Stomach smooth muscle (tissue), 2 donors: Measurements from ENCODE around the gene FMN2.
"Not testable (repeated sequence)": the region's sequence is repeated elsewhere in the genome, so short reads cannot be mapped to it uniquely, and the experiment has no call there.

Source experiments
- H3K27ac ChIP-seq: one replicate; pipeline ENCODE4 v1.7.0; 2013; ENCODE audit warnings: mild to moderate bottlenecking, low read length, inconsistent platforms
- H3K27me3 ChIP-seq, 2 donors: one replicate each; pipeline ENCODE4 v1.7.0; 2013; ENCODE audit warnings: low read length in 2 of 2; ENCODE audit not compliant: insufficient read depth in 2 of 2, control insufficient read depth in 1 of 2
- H3K36me3 ChIP-seq, 2 donors: one replicate each; pipeline ENCODE4 v1.7.0; 2013; ENCODE audit warnings: low read length in 2 of 2; ENCODE audit not compliant: control insufficient read depth in 2 of 2, insufficient read depth in 2 of 2
- H3K4me1 ChIP-seq: one replicate; pipeline ENCODE4 v1.7.0; 2013; ENCODE audit warnings: low read length; ENCODE audit not compliant: control insufficient read depth, insufficient read depth
- H3K4me3 ChIP-seq, 2 donors: one replicate each; pipeline ENCODE4 v1.7.0; 2013; ENCODE audit warnings: low read length in 2 of 2
- H3K9ac ChIP-seq, 2 donors: one replicate each; pipeline ENCODE4 v1.7.0; 2013; ENCODE audit warnings: low read length in 2 of 2, mild to moderate bottlenecking in 1 of 2
- H3K9me3 ChIP-seq, 2 donors: one replicate each; pipeline ENCODE4 v1.7.0; 2013; ENCODE audit warnings: low read length in 2 of 2; ENCODE audit not compliant: control insufficient read depth in 2 of 2
- donor health status: healthy.
- donor health status: Pancreatic carcinoma.

Gene FMN2

DNA sequence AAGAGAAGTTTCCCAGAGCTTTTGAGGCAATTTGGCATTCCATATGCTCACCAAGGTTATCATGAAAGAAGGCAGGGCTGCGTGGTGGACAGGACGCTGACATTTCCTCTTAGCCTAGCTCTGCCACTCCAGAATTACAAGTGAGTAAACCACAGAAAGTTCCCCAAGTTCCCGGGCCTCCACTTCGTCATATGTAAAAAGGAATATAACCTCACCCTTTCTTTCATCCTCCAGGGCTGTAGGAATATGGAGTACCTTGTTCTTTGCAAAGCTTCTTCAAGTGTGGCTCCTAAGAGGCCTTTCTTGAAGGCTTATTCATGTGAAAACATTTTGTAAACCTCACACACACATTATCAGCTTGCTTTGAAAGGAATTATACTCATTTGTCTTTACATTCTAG is 310.0 kb downstream of the FMN2 start:
- no peaks in the 10 kb centered on the region for H3K4me1 ChIP-seq
- no peak overlapping the region for H3K4me3 ChIP-seq
- H3K27ac ChIP-seq: no peak overlapping the region
- no peak overlapping the region for H3K9ac ChIP-seq
- no peaks in the 10 kb centered on the region for H3K27me3 ChIP-seq
- no peaks in the 10 kb centered on the region for H3K36me3 ChIP-seq
- no peaks in the 10 kb centered on the region for H3K9me3 ChIP-seq

DNA sequence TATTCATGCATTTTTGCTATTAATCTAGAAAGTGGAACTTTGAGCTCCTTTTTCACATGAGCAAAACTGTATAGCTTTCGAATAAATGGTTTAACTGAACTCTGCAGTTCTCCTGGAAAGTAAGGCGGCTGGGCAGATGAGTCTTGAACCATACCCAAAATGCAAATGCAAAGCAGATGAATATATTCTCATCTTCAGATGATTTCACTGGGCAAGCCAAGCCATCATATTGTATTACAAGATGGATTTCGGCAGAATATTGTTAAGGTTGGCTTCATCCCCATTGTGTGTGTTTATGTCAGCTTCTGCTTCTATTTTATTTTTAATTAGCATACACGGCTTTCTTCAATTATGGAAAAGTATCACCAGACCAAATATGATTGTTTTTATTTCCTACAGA is 310.6 kb downstream of the FMN2 start:
- Histone ChIP-seq H3K4me1 (no peaks in the 10 kb centered on the region), H3K9ac (no peak overlapping the region), H3K9me3 (no peaks in the 10 kb centered on the region), H3K4me3 (no peak overlapping the region), H3K36me3 (no peaks in the 10 kb centered on the region), H3K27ac (no peak overlapping the region), H3K27me3 (no peaks in the 10 kb centered on the region)

DNA sequence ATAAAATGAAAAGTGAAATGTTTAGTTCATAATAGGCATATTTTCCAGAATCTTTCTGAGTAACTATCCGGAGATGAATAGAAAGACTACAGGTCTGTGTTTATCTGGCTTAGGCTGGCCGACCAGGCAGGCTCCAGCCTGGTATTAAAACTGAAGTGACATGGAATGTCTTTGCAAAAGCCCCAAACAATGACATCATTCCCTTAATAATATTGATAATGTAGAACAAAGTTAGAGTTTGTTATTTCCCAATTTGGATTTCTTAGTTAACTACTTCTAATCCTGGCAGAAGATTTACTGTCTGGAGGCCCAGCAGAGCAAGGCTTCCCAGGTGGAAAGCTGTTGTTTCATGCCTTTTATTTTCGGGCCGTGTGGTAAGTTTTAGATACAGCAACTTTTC is 312.6 kb downstream of the FMN2 start:
- Histone ChIP-seq H3K27ac (no peak overlapping the region), H3K4me3 (no peak overlapping the region), H3K27me3 (no peaks in the 10 kb centered on the region), H3K36me3 (no peaks in the 10 kb centered on the region), H3K9ac (peak overlapping the region in 1 of 2 donors; percentile 25), H3K9me3 (no peaks in the 10 kb centered on the region), H3K4me1 (no peaks in the 10 kb centered on the region)

DNA sequence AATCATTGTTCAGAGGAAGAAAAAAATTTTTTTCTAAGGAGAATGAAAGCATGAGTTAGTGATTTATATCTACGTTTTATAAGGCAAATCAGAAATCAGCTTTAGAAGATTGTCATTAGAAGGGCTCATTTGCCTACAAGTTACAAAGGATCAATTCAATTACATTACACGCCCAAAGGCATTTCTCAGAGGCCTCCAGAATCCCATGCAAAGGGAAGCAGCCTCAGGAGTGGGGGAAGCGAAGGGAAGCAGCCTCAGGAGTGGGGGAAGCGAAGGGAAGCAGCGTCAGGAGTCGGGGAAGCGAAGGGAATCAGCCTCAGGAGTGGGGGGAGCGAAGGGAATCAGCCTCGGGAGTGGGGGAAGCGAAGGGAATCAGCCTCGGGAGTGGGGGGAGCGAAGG is 314.1 kb downstream of the FMN2 start:
- no peak overlapping the region for H3K27ac ChIP-seq
- no peaks in the 10 kb centered on the region for H3K36me3 ChIP-seq
- no peak overlapping the region for H3K9ac ChIP-seq
- H3K9me3 ChIP-seq: no peaks in the 10 kb centered on the region
- H3K27me3 ChIP-seq: no peaks in the 10 kb centered on the region
- no peaks in the 10 kb centered on the region for H3K4me1 ChIP-seq
- no peak overlapping the region for H3K4me3 ChIP-seq

DNA sequence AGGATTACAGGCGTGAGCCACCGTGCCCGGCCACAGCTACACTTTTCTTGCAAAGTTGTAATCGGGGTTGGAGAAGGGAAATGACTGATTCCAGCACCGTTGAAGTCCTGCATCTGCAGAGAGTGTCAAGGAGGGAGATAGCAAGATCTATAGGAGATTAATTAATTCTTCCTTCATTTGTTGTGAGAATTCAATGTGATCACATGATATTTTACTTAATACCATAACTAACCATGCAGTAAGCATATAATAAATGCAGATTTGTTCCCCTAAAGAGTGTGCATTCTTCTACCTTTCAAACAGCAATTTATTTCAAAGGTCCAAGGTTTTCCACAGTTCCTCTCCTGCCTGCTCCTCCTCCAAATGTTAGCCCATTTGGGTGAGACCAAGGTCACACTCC is 315.7 kb downstream of the FMN2 start:
- H3K27me3 ChIP-seq: no peaks in the 10 kb centered on the region
- H3K9me3 ChIP-seq: no peaks in the 10 kb centered on the region
- H3K4me3 ChIP-seq: no peak overlapping the region
- H3K27ac ChIP-seq: no peak overlapping the region
- no peak overlapping the region for H3K9ac ChIP-seq
- no peaks in the 10 kb centered on the region for H3K36me3 ChIP-seq
- no peaks in the 10 kb centered on the region for H3K4me1 ChIP-seq

DNA sequence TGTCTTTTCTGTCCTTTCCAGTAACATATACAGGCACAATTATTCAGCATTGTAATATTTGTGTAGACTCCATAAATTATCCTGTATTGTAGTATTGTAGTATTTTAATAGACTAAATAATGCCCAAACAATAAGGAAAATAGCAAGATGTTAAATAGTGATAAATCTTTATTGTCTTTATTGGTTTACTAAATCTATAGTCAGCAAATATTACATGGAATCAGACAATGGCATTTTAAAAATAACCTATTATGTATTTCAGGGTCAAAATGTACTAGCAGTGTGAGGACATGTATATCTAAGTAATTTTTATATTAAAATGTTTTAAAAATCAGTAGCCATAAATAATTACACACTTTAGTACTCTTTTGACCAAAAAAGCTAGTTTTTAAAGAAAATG is 317.9 kb downstream of the FMN2 start:
- no peak overlapping the region for H3K4me3 ChIP-seq

DNA sequence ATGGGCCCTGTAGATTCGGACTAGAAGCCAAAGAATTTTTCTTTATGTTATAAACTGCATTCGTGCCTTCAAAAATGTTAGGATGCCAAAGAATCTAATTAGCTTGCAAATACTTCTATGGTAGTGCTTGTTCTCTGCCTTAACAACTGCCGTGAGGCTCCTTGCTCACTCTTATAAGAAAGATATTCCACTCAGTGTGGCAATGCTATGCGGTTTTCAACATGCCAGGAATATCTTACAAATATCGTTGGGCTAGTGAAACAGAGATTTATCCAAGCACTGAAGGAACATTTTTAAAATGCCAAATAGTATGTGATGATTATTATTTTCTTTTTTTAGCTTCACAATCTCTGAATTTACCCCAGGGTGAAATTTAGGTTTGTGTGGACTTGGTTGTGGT is 322.0 kb downstream of the FMN2 start:
- Histone ChIP-seq H3K4me3 (no peak overlapping the region), H3K4me1 (no peaks in the 10 kb centered on the region), H3K9ac (no peak overlapping the region), H3K27me3 (no peaks in the 10 kb centered on the region), H3K36me3 (no peaks in the 10 kb centered on the region), H3K9me3 (no peaks in the 10 kb centered on the region), H3K27ac (no peak overlapping the region)

More for the DNA sequence above, 317.9 kb downstream of the FMN2 start:
- Histone ChIP-seq H3K36me3 (no peaks in the 10 kb centered on the region), H3K9me3 (no peaks in the 10 kb centered on the region), H3K4me1 (no peaks in the 10 kb centered on the region), H3K27ac (no peak overlapping the region), H3K9ac (no peak overlapping the region), H3K27me3 (no peaks in the 10 kb centered on the region)

DNA sequence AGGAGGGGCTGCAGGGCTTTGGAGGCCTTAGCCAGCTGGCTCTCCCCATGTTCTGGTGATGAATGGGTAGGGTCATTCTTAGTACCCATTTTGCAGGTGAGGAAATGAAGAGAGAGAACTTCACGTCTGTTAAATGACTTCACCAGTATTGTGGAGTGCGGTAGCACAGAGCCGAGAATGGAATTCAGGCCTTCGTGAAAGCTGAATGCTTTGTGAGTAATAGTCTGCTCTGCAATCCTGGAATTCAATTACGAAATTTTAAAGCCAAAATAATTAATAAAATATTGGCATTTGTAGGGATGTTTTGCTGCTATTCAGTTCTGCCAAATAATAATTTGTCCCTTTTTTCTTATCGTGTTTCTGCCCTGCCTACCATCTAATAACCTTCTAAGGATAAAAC is 322.6 kb downstream of the FMN2 start:
- H3K27ac ChIP-seq: no peak overlapping the region
- no peaks in the 10 kb centered on the region for H3K36me3 ChIP-seq
- no peak overlapping the region for H3K4me3 ChIP-seq
- H3K9ac ChIP-seq: no peak overlapping the region
- no peaks in the 10 kb centered on the region for H3K9me3 ChIP-seq
- H3K4me1 ChIP-seq: no peaks in the 10 kb centered on the region
- H3K27me3 ChIP-seq: no peaks in the 10 kb centered on the region

DNA sequence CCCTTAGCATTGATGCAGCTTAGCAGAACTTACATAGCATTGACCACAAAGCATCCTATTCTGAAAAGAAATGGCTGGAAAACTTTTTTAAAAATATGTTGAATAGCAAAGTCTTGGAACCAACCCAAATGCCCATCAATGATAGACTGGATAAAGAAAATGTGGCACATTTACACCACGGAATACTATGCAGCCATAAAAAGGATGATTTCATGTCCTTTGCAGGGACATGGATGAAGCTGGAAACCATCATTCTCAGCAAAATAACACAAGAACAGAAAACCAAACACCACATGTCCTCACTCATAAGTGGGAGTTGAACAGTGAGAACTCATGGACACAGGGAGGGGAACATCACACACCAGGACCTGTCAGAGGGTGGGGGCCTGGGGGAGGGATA is 323.3 kb downstream of the FMN2 start:
- not testable (repeated sequence) for H3K9me3 ChIP-seq, H3K4me3 ChIP-seq, H3K27me3 ChIP-seq, H3K27ac ChIP-seq, H3K36me3 ChIP-seq, H3K4me1 ChIP-seq, H3K9ac ChIP-seq

DNA sequence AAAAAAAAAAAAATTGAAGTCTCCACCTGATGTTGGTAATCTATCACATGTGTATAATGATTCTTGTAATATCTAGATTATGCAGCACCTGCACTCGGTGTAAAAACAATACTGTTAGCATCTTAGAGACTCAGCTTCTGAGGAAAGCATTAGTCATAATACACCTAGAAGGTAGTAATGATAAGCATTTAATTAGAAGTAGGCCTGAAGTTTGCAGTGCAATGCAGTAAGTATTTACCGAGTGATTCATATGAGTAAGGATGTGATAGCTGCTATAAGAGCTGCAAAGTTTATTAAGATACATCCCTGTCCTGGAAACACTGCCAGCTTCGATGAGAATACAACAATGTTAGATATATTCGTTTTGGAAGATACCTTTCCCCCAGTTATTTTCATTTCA is 323.8 kb downstream of the FMN2 start:
- Histone ChIP-seq H3K4me3 (no peak overlapping the region), H3K36me3 (no peaks in the 10 kb centered on the region), H3K27ac (no peak overlapping the region), H3K9ac (no peak overlapping the region), H3K27me3 (no peaks in the 10 kb centered on the region), H3K9me3 (no peaks in the 10 kb centered on the region), H3K4me1 (no peaks in the 10 kb centered on the region)

DNA sequence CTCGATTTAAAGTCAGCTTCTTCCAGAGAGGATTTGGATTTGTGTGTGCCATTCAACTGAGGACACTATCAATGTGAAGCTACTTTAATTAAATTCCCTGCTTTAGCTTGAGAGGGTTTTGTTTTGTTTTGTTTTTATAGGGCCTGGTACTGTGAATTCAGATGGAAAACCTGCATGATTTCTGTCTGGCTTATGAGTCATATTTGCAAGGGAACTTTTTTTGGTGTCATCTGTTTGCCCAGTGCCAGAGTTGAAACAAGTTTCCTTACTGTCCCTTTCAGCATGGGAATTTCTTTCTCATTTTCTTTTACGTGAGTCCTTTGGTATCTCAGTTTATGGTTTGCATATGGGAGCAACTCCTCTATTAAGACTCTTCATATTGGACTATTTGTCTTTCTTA is 325.6 kb downstream of the FMN2 start:
- no peaks in the 10 kb centered on the region for H3K9me3 ChIP-seq
- H3K36me3 ChIP-seq: no peaks in the 10 kb centered on the region
- no peaks in the 10 kb centered on the region for H3K27me3 ChIP-seq
- H3K27ac ChIP-seq: no peak overlapping the region
- no peak overlapping the region for H3K9ac ChIP-seq
- H3K4me1 ChIP-seq: no peaks in the 10 kb centered on the region
- H3K4me3 ChIP-seq: no peak overlapping the region

DNA sequence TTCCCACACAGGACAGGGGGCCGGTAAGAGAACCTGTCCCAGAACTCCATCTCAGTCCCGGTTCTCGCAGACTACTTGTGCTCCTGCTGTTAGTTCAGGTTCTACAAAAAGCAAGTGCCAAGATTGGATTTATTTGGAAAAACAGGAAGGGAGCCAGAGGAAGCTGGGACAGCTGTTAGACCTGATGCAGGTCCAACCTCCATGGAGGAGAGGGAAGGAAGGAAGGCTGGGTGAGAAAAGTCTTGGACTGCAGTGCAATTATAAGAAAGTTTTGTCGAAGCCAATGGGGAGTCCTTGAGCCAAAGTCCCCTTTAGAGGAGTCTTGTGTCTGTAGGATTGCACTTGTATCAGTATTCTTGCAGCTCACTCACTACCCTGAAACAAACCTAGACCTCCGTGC is 329.1 kb downstream of the FMN2 start:
- Histone ChIP-seq H3K4me1 (no peaks in the 10 kb centered on the region), H3K27ac (no peak overlapping the region), H3K36me3 (no peaks in the 10 kb centered on the region), H3K9ac (no peak overlapping the region), H3K9me3 (no peaks in the 10 kb centered on the region), H3K27me3 (no peaks in the 10 kb centered on the region), H3K4me3 (no peak overlapping the region)
